ENCODE results near the gene RND1. TPM values are rescaled to one million over a fixed set of nuclear protein-coding genes. Genes with fewer than 3 reads are reported as not detected.

RND1 gene
- total RNA-seq, 1 donor from 2014 or later, result 5.9 TPM

DNA sequence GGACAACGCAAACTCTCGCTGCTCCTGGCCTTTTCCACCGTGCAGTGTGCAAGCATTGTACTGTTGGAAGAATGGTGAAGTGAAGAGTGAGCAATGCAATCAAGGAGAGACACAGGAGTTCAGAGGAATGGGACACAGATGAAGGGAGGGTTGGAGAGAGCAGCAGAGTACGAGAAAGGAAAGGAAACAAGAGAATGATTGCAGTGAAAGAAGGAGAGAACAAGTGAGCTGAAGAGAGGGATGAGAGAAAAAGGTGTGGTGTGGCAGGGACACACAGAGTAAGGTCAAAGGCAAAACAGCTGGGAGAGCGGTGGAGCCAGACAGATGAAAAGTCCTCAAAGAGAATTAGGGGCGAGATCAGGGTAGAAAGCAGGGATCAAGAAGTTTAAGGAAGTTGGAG lies 34.4 kb downstream of the RND1 start:
- intact Hi-C loops (cut with DNase I), result no loop called here
- no peak overlapping the region for H3K27ac ChIP-seq
- no peaks in the 10 kb centered on the region for H3K4me1 ChIP-seq
- DNase-seq (no peak), ATAC-seq (no peak)
- no peaks in the 10 kb centered on the region for H3K9me3 ChIP-seq
- no peak overlapping the region for H3K4me3 ChIP-seq
- H3K36me3 ChIP-seq, result peaks cover 100% of the 10 kb centered on the region
- no peaks in the 10 kb centered on the region for H3K27me3 ChIP-seq (ENCODE audit: low read depth)
- TF ChIP-seq, protein P1, sequence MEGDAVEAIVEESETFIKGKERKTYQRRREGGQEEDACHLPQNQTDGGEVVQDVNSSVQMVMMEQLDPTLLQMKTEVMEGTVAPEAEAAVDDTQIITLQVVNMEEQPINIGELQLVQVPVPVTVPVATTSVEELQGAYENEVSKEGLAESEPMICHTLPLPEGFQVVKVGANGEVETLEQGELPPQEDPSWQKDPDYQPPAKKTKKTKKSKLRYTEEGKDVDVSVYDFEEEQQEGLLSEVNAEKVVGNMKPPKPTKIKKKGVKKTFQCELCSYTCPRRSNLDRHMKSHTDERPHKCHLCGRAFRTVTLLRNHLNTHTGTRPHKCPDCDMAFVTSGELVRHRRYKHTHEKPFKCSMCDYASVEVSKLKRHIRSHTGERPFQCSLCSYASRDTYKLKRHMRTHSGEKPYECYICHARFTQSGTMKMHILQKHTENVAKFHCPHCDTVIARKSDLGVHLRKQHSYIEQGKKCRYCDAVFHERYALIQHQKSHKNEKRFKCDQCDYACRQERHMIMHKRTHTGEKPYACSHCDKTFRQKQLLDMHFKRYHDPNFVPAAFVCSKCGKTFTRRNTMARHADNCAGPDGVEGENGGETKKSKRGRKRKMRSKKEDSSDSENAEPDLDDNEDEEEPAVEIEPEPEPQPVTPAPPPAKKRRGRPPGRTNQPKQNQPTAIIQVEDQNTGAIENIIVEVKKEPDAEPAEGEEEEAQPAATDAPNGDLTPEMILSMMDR (IDR thresholded peaks at IDR 0.05), result no peak

DNA sequence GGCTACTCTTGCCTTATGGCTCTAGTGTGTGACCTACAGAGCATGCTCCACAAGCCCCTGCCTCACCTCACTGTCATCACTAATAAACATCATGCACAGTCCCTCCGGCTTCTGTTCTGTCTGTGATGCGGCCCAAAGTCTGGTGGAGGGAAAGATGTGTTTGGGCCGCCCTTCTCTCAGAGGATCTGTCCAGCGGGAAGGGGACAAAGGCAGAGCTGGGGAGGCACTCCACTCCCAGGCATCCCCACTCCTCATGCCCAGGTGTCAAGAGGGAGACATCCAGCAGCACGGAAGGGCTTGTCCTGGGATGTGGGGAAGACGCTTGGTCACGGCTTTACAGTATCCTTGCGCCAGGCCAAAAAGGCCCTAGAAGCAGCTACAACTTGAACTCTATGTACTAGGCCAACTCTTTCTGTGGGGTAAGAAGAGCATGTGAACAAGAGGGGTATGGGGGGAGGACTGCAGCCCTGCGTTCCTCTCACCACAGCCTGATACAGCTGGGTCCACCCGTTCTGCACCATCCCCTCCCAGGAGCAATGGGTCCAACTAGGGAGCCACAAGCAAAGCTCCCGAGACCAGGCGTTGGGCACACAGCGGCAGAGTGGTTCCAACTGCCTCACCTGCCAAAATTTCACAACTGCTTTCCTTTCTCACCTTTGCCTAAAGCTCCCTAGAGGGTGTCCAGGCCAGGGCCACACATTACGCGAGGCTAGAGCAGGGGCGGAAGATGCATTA lies 36.7 kb downstream of the RND1 start:
- ATAC-seq (no peak), DNase-seq (no peak)
- H3K27ac ChIP-seq, result no peak overlapping the region
- H3K4me1 ChIP-seq, result no peaks in the 10 kb centered on the region
- H3K9me3 ChIP-seq, result no peaks in the 10 kb centered on the region
- no peaks in the 10 kb centered on the region for H3K27me3 ChIP-seq (ENCODE audit: low read depth)
- intact Hi-C loops (cut with DNase I), result no loop called here
- no peak overlapping the region for H3K4me3 ChIP-seq
- TF ChIP-seq, protein P1 (IDR thresholded peaks at IDR 0.05), result no peak
- peaks cover 80% of the 10 kb centered on the region for H3K36me3 ChIP-seq

DNA sequence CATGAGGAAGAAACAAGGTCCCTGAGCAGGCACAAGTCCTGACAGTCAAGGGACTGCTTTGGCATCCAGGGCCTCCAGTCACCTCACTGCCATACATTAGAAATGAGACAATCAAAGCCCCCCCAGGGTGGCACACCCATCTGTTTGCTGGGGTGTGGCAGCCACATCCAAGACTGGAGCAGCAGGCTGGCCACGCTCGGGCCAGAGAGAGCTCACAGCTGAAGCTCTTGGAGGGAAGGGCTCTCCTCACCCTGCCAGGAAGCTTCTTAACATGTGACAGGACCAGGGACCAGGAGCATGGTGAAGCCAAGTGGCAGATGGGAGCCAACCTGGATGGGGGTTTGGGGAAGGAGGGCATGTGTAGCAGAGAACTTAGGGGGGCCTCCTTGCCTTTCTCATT lies 37.4 kb downstream of the RND1 start:
- H3K27me3 ChIP-seq (ENCODE audit: low read depth), result no peaks in the 10 kb centered on the region
- H3K4me3 ChIP-seq, result no peak overlapping the region
- DNase-seq, result no peak
- no peak for ATAC-seq
- H3K36me3 ChIP-seq, result peaks cover 73% of the 10 kb centered on the region
- no peaks in the 10 kb centered on the region for H3K9me3 ChIP-seq
- TF ChIP-seq, protein P1 (IDR thresholded peaks at IDR 0.05), result no peak
- intact Hi-C loops (cut with DNase I), result no loop called here
- H3K27ac ChIP-seq, result no peak overlapping the region
- no peaks in the 10 kb centered on the region for H3K4me1 ChIP-seq

DNA sequence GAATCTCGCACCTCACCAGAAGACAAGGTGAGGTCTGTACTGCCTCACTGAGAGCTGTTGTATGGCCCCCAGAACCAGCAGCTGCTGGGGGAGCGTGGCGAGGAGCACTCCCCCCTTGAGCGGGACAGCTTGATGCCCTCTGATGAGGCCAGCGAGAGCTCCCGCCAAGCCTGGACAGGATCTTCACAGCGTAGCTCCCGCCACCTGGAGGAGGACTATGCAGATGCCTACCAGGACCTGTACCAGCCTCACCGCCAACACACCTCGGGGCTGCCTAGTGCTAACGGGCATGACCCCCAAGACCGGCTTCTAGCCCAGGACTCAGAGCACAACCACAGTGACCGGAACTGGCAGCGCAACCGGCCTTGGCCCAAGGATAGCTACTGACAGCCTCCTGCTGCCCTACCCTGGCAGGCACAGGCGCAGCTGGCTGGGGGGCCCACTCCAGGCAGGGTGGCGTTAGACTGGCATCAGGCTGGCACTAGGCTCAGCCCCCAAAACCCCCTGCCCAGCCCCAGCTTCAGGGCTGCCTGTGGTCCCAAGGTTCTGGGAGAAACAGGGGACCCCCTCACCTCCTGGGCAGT lies 38.1 kb downstream of the RND1 start:
- H3K4me1 ChIP-seq, result no peaks in the 10 kb centered on the region
- ATAC-seq (no peak), DNase-seq (no peak)
- no peaks in the 10 kb centered on the region for H3K27me3 ChIP-seq (ENCODE audit: low read depth)
- no peak overlapping the region for H3K4me3 ChIP-seq
- intact Hi-C loops (cut with DNase I), result no loop called here
- H3K9me3 ChIP-seq, result no peaks in the 10 kb centered on the region
- H3K36me3 ChIP-seq, result peaks cover 66% of the 10 kb centered on the region
- no peak overlapping the region for H3K27ac ChIP-seq
- TF ChIP-seq, protein P1 (IDR thresholded peaks at IDR 0.05), result no peak

DNA sequence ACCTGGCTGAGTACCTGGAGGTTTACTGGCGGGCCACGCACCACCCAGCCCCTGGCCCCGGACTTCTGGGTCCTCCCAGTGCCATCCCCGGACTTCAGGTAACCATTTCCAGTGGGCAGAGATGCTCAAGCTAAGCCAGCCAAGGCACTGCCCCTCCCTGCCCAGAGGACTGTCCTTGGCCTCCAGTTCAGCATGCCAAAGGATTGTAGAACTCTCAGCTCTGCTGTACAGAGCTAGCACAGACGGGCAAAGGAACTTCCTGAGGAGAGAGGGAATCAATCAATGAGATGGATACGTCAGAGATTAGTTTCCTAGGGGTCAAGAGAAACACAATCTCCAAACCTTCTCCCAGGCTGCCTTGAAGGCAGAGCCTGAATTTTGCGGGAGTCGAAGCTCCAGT lies 38.6 kb downstream of the RND1 start:
- Histone ChIP-seq H3K27ac (no peak overlapping the region), H3K4me3 (no peak overlapping the region), H3K9me3 (no peaks in the 10 kb centered on the region), H3K36me3 (peaks cover 61% of the 10 kb centered on the region), H3K27me3 (ENCODE audit: low read depth) (no peaks in the 10 kb centered on the region), H3K4me1 (no peaks in the 10 kb centered on the region)
- TF ChIP-seq, protein P1 (IDR thresholded peaks at IDR 0.05), result no peak
- ATAC-seq, result no peak
- intact Hi-C loops (cut with DNase I), result no loop called here
- DNase-seq, result no peak

All from lower lobe of right lung (tissue), 2 donors.